Sigmoid colon (tissue), 7 donors: ENCODE data around the gene SPTBN1. TPM values are rescaled to one million over a fixed set of nuclear protein-coding genes. Genes with fewer than 3 reads are reported as not detected.

ENCODE experiments used
- DNase-seq: peaks from one replicate; pipeline ENCODE4 v3.0.0-alpha.2; 2019
- H3K27ac ChIP-seq, 4 donors: fragments of 200-600 bp; sonication (generic); one replicate each; pipeline ENCODE4 v1.5.1; 2016 to 2019; ENCODE audit warnings: mild to moderate bottlenecking in 1 of 4
- H3K27me3 ChIP-seq, 3 donors: fragments of 200-600 bp; sonication (generic); one replicate each; pipeline ENCODE4 v1.5.1; 2019; ENCODE audit warnings: mild to moderate bottlenecking in 1 of 3
- H3K36me3 ChIP-seq, 4 donors: fragments of 200-600 bp; sonication (generic); one replicate each; pipeline ENCODE4 v1.5.1; 2016 to 2019
- H3K4me1 ChIP-seq, 4 donors: fragments of 200-600 bp; sonication (generic); one replicate each; pipeline ENCODE4 v1.5.1; 2017 to 2019
- H3K4me3 ChIP-seq, 4 donors: fragments of 200-600 bp; sonication (generic); one replicate each; pipeline ENCODE4 v1.5.1; 2017 to 2019; ENCODE audit warnings: mild to moderate bottlenecking in 2 of 4, moderate library complexity in 1 of 4
- H3K9me3 ChIP-seq, 4 donors: fragments of 200-600 bp in 3 of 4; sonication (generic) in 3 of 4; one replicate each; pipeline versions ENCODE4 v1.5.1 to v1.6.1; 2013 to 2019
- CTCF ChIP-seq, 4 experiments: fragments of 450-650 bp in 3 of 4; fragments of 200-600 bp in 1 of 4; IDR thresholded peaks; one replicate each; pipeline ENCODE4 v1.5.1; 2016 to 2019; ENCODE audit warnings: antibody characterized with exemption in 4 of 4, mild to moderate bottlenecking in 3 of 4, moderate library complexity in 2 of 4
- EP300 ChIP-seq, 4 donors: sonication (generic); formaldehyde crosslinking; IDR thresholded peaks; one replicate each; pipeline ENCODE4 v1.6.1; 2017; ENCODE audit warnings: antibody characterized with exemption in 4 of 4
- POLR2A ChIP-seq, 2 donors: fragments of 450-650 bp; IDR thresholded peaks; one replicate each; pipeline ENCODE4 v1.6.1; 2016; ENCODE audit warnings: antibody characterized with exemption in 2 of 2, mild to moderate bottlenecking in 2 of 2, moderate library complexity in 2 of 2
- POLR2AphosphoS5 ChIP-seq, 4 donors: sonication (generic); formaldehyde crosslinking; IDR thresholded peaks; one replicate each; pipeline ENCODE4 v1.6.1; 2017; ENCODE audit warnings: antibody characterized with exemption in 4 of 4
- WGBS, 2 donors: extraction: QIAGEN DNeasy Blood & Tissue Kit; methylation state at CpG; one replicate each; pipeline ENCODE4 v1.1.7; 2013; 5-methylcytosine and 5-hydroxymethylcytosine counted together
- intact Hi-C: fragments of 100-400 bp; cut with DNase I; formaldehyde crosslinking; loops from one replicate; pipeline ENCODE4 v1.15.1; 2023
- polyA plus RNA-seq, 3 donors: library from polyadenylated mRNA; stranded (reverse); fragments of 200-250 nt; gene quantifications; one replicate each; pipeline ENCODE4 v1.2.3, GENCODE V29; 2013
- total RNA-seq, 4 donors: library from RNA; depleted of rRNA; stranded (reverse); fragments of >200 nt; gene quantifications; one replicate each; pipeline ENCODE4 v1.1.0, GENCODE V29; 2016
- donor health status: healthy with polysubstance abuse.
- donor health status: Bipolar disorder and iron deficiency.
- donor health status: healthy.

Gene SPTBN1
- total and polyA plus RNA-seq, 7 donors, result 23.1 to 273 (median 169) TPM

DNA sequence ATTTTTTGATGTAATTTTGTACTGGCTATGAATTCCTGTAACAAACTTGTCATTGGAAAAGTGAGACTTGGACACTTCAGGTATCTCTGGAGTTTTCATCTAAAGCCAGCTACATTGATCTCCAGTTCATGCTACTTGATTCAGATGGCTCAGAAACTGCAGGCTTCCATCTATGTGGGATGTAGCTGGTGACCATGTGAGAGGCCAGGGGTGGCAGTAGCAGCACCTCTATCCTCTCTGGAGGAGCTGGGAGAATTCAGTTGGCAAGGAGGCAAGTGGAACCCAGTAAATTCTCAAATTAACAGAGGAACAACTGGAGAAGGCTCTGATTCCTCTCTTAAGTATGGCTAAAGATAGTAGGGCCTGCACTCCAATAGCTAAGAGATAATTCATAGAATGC lies 10.0 kb upstream of the SPTBN1 start:
- no peak overlapping the region for H3K27ac ChIP-seq
- DNase-seq, result no peak
- no peaks in the 10 kb centered on the region for H3K27me3 ChIP-seq
- intact Hi-C loops, result no loop called here
- no peaks in the 10 kb centered on the region for H3K4me1 ChIP-seq
- TF ChIP-seq POLR2AphosphoS5 (IDR thresholded peaks at IDR 0.05), result no peak
- TF ChIP-seq POLR2A (IDR thresholded peaks at IDR 0.05), result no peak
- TF ChIP-seq EP300 (IDR thresholded peaks at IDR 0.05), result no peak
- TF ChIP-seq CTCF (IDR thresholded peaks at IDR 0.05), result no peak
- no peak overlapping the region for H3K4me3 ChIP-seq
- no peaks in the 10 kb centered on the region for H3K36me3 ChIP-seq
- H3K9me3 ChIP-seq, result no peaks in the 10 kb centered on the region

GRCh38 chr2:54446625-54447024 lies 9.5 kb upstream of the SPTBN1 start:
- H3K9me3 ChIP-seq, result no peaks in the 10 kb centered on the region
- H3K27me3 ChIP-seq, result no peaks in the 10 kb centered on the region
- no peaks in the 10 kb centered on the region for H3K4me1 ChIP-seq
- intact Hi-C loops, result no loop called here
- H3K4me3 ChIP-seq, result no peak overlapping the region
- 75% methylated on average over 2 of the region's 2 CpGs for WGBS, 2 donors
- TF ChIP-seq EP300 (IDR thresholded peaks at IDR 0.05), result no peak
- no peak for TF ChIP-seq POLR2A (IDR thresholded peaks at IDR 0.05)
- TF ChIP-seq POLR2AphosphoS5 (IDR thresholded peaks at IDR 0.05), result no peak
- no peak for TF ChIP-seq CTCF (IDR thresholded peaks at IDR 0.05)
- no peaks in the 10 kb centered on the region for H3K36me3 ChIP-seq
- no peak for DNase-seq
- no peak overlapping the region for H3K27ac ChIP-seq

- TF ChIP-seq POLR2A (IDR thresholded peaks at IDR 0.05), result no peak
- TF ChIP-seq CTCF (IDR thresholded peaks at IDR 0.05), result no peak
- Histone ChIP-seq H3K36me3 (no peaks in the 10 kb centered on the region), H3K4me1 (peaks cover 0 to 31% (median 26%) of the 10 kb centered on the region in 4 donors), H3K9me3 (no peaks in the 10 kb centered on the region), H3K27me3 (no peaks in the 10 kb centered on the region), H3K27ac (peak overlapping the region; percentile 96 to 98 (median 96)), H3K4me3 (peak overlapping the region in 3 of 4 donors; percentile 82 to 85 (median 84))
- intact Hi-C loops, result loop anchor here (5.0 kb wide), 4 partner anchors 103 to 247 kb away; no protein-coding TSS in a partner anchor
- no peak for DNase-seq
- 15 to 44% methylated on average over 4 of the region's 4 CpGs for WGBS, 2 donors
Measured at GRCh38 chr2:54454548-54455130, 1.5 kb upstream of the SPTBN1 start.

- H3K4me1 ChIP-seq, result peaks cover 0 to 36% (median 26%) of the 10 kb centered on the region in 4 donors
- H3K9me3 ChIP-seq, result no peaks in the 10 kb centered on the region
- 7 to 9% methylated on average over 20 of the region's 20 CpGs for WGBS, 2 donors
- peak overlapping the region; percentile 96 to 98 (median 96) for H3K27ac ChIP-seq
- peak; percentile 76 for DNase-seq
- intact Hi-C loops, result loop anchor here (5.0 kb wide), 4 partner anchors 102 to 248 kb away; no protein-coding TSS in a partner anchor
- TF ChIP-seq POLR2AphosphoS5 (IDR thresholded peaks at IDR 0.05) (peak; percentile 3 to 67 (median 21)), EP300 (IDR thresholded peaks at IDR 0.05) (no peak), CTCF (IDR thresholded peaks at IDR 0.05) (no peak)
- peak overlapping the region; percentile 79 to 85 (median 83) for H3K4me3 ChIP-seq
- no peaks in the 10 kb centered on the region for H3K36me3 ChIP-seq
- no peaks in the 10 kb centered on the region for H3K27me3 ChIP-seq
Measured at GRCh38 chr2:54455131-54455562, 980 bp upstream of the SPTBN1 start.

GRCh38 chr2:54456362-54456611 lies 160 bp downstream of the SPTBN1 start:
- 1% methylated on average over 30 of the region's 30 CpGs for WGBS, 2 donors
- peak overlapping the region; percentile 96 to 98 (median 96) for H3K27ac ChIP-seq
- H3K36me3 ChIP-seq, result no peaks in the 10 kb centered on the region
- H3K9me3 ChIP-seq, result no peaks in the 10 kb centered on the region
- peak overlapping the region; percentile 79 to 85 (median 83) for H3K4me3 ChIP-seq
- H3K27me3 ChIP-seq, result no peaks in the 10 kb centered on the region
- no peak for TF ChIP-seq EP300 (IDR thresholded peaks at IDR 0.05)
- no peak for TF ChIP-seq POLR2AphosphoS5 (IDR thresholded peaks at IDR 0.05)
- no peak for TF ChIP-seq POLR2A (IDR thresholded peaks at IDR 0.05)
- no peak for TF ChIP-seq CTCF (IDR thresholded peaks at IDR 0.05)
- intact Hi-C loops, result loop anchor here (2.0 to 5.0 kb wide), 5 partner anchors 101 to 249 kb away; a partner anchor contains a TSS
- no peak for DNase-seq
- peaks cover 0 to 46% (median 32%) of the 10 kb centered on the region in 4 donors for H3K4me1 ChIP-seq
